HEK293 (cell line): Measurements from ENCODE around the gene ABCB9.

Experiments
- CTCF ChIA-PET: fragments of 350-600 bp; formaldehyde crosslinking; extraction: SDS; loops from one replicate; lab custom pipeline; 2021; ENCODE audit warnings: antibody characterized with exemption; lab: Yijun Ruan, JAX
- POLR2A ChIA-PET: fragments of 300-600 bp; formaldehyde crosslinking; extraction: SDS; loops from one replicate; lab custom pipeline; 2020; ENCODE audit warnings: antibody characterized with exemption, inconsistent platforms; lab: Yijun Ruan, JAX
- H3K27ac ChIP-seq: fragments of 200-500 bp; sonication (Bioruptor generic); 2 replicates; pipeline ENCODE4 v1.5.1; 2014; ENCODE audit warnings: low read depth, low read length, control low read depth, inconsistent platforms; ENCODE audit errors: extremely low read depth
- H3K36me3 ChIP-seq, 2 experiments: fragments of 200-500 bp in 1 of 2; sonication (Bioruptor generic) in 1 of 2; 1 replicate in 1 of 2; 2 replicates in 1 of 2; pipeline ENCODE4 v1.5.1; 2014 to 2017; ENCODE audit warnings: inconsistent platforms in 2 of 2, low read length in 2 of 2; ENCODE audit not compliant: control insufficient read depth in 2 of 2, insufficient read depth in 1 of 2
- H3K4me1 ChIP-seq: fragments of 200-500 bp; sonication (Bioruptor generic); 2 replicates; pipeline ENCODE4 v1.5.1; 2014; ENCODE audit warnings: mild to moderate bottlenecking, low read length, inconsistent platforms; ENCODE audit not compliant: control insufficient read depth, insufficient read depth
- H3K4me3 ChIP-seq: 2 replicates; pipeline ENCODE4 v1.5.1; 2011; ENCODE audit warnings: low read depth, mild to moderate bottlenecking, control low read depth, low read length, moderate library complexity
- H3K9me3 ChIP-seq: fragments of 200-500 bp; sonication (Bioruptor generic); 2 replicates; pipeline ENCODE4 v1.5.1; 2014; ENCODE audit warnings: low read depth, low read length, inconsistent platforms; ENCODE audit not compliant: control insufficient read depth, insufficient read depth
- BCL11A ChIP-seq: fragments of 450-650 bp; formaldehyde crosslinking; IDR thresholded peaks from 2 replicates; pipeline ENCODE4 v1.5.1; 2016; ENCODE audit warnings: low read depth, missing biosample characterization, missing genetic modification characterization
- BCL11B ChIP-seq: fragments of 450-650 bp; formaldehyde crosslinking; IDR thresholded peaks from 2 replicates; pipeline ENCODE4 v1.5.1; 2016; ENCODE audit warnings: low read depth, missing biosample characterization, missing genetic modification characterization
- SALL2 ChIP-seq: fragments of 450-650 bp; formaldehyde crosslinking; IDR thresholded peaks from 2 replicates; pipeline ENCODE4 v1.5.0; 2017; ENCODE audit warnings: missing biosample characterization, mild to moderate bottlenecking, missing genetic modification characterization, borderline replicate concordance
- TRIM28 ChIP-seq: IDR thresholded peaks from 2 replicates; pipeline ENCODE4 v1.6.1; 2011; ENCODE audit warnings: low read length, control low read depth, borderline replicate concordance
- ZBTB48 ChIP-seq: fragments of 450-650 bp; formaldehyde crosslinking; IDR thresholded peaks from 2 replicates; pipeline ENCODE4 v1.5.1; 2016; ENCODE audit warnings: missing biosample characterization, missing genetic modification characterization
- ZBTB7A ChIP-seq: fragments of 450-650 bp; formaldehyde crosslinking; IDR thresholded peaks from 2 replicates; pipeline ENCODE4 v1.5.1; 2016; ENCODE audit warnings: low read depth, missing biosample characterization, missing genetic modification characterization
- ZFP69B ChIP-seq: fragments of 450-650 bp; formaldehyde crosslinking; IDR thresholded peaks from 2 replicates; pipeline ENCODE4 v1.5.1; 2016; ENCODE audit warnings: missing biosample characterization, missing genetic modification characterization
- ZNF146 ChIP-seq: fragments of 450-650 bp; formaldehyde crosslinking; IDR thresholded peaks from 2 replicates; pipeline ENCODE4 v1.5.1; 2016; ENCODE audit warnings: missing biosample characterization, missing genetic modification characterization
- ZNF2 ChIP-seq: fragments of 450-650 bp; formaldehyde crosslinking; IDR thresholded peaks from 2 replicates; pipeline ENCODE4 v1.5.1; 2016; ENCODE audit warnings: missing biosample characterization, missing genetic modification characterization
- ZNF223 ChIP-seq: fragments of 450-650 bp; formaldehyde crosslinking; IDR thresholded peaks from 2 replicates; pipeline ENCODE4 v1.5.1; 2016; ENCODE audit warnings: missing biosample characterization, missing genetic modification characterization
- ZNF335 ChIP-seq: fragments of 450-650 bp; formaldehyde crosslinking; conservative IDR thresholded peaks from 2 replicates; pipeline ENCODE4 v1.5.1; 2016; ENCODE audit warnings: missing biosample characterization, missing genetic modification characterization
- ZNF560 ChIP-seq: fragments of 450-650 bp; formaldehyde crosslinking; IDR thresholded peaks from 2 replicates; pipeline ENCODE4 v1.5.1; 2017; ENCODE audit warnings: missing biosample characterization, missing genetic modification characterization, borderline replicate concordance
- ZNF837 ChIP-seq: fragments of 450-650 bp; formaldehyde crosslinking; IDR thresholded peaks from 2 replicates; pipeline ENCODE4 v1.5.1; 2016; ENCODE audit warnings: missing biosample characterization, missing genetic modification characterization
- TF ChIP-seq, protein P1 (sequence below): fragments of 450-650 bp; formaldehyde crosslinking; IDR thresholded peaks from 2 replicates; pipeline ENCODE4 v1.5.1; 2016; ENCODE audit warnings: missing biosample characterization, missing genetic modification characterization, borderline replicate concordance
- TF ChIP-seq, protein P2 (sequence below): fragments of 450-650 bp; formaldehyde crosslinking; IDR thresholded peaks from 2 replicates; pipeline ENCODE4 v1.5.1; 2017; ENCODE audit warnings: missing biosample characterization, mild to moderate bottlenecking, missing genetic modification characterization, moderate library complexity
- TF ChIP-seq, protein P3 (sequence below): fragments of 450-650 bp; formaldehyde crosslinking; IDR thresholded peaks from 2 replicates; pipeline ENCODE4 v1.5.1; 2016; ENCODE audit warnings: missing biosample characterization, missing genetic modification characterization
- TF ChIP-seq, protein P4 (sequence below): IDR thresholded peaks from 2 replicates; pipeline ENCODE4 v1.6.1; 2011; ENCODE audit warnings: mild to moderate bottlenecking, low read depth, low read length, borderline replicate concordance
- TF ChIP-seq, protein P5 (sequence below): fragments of 450-650 bp; formaldehyde crosslinking; IDR thresholded peaks from 2 replicates; pipeline ENCODE4 v1.5.1; 2017; ENCODE audit warnings: missing biosample characterization, missing genetic modification characterization

ABCB9 gene

DNA sequence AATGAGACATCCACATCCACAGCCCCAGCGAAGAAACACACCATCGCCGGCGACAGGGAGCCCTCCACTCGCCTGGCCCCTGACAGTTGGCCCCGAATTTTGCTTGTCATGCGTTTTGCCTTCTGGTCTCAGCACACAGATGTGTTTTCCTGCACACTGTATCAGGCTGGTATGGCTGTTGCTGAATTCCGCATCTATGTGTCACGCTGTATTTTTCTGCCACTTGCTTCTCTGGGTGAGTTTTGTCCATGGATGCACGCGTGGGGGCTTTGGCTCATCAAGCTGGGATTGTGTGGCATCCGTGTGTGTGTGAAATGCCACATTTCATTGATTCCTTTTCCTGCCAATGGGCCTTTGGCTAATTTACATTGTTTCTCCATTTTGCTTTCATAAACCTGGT lies 40.7 kb upstream of the ABCB9 start (continued):
- TF ChIP-seq ZNF837, result no peak
- TF ChIP-seq, protein P1, sequence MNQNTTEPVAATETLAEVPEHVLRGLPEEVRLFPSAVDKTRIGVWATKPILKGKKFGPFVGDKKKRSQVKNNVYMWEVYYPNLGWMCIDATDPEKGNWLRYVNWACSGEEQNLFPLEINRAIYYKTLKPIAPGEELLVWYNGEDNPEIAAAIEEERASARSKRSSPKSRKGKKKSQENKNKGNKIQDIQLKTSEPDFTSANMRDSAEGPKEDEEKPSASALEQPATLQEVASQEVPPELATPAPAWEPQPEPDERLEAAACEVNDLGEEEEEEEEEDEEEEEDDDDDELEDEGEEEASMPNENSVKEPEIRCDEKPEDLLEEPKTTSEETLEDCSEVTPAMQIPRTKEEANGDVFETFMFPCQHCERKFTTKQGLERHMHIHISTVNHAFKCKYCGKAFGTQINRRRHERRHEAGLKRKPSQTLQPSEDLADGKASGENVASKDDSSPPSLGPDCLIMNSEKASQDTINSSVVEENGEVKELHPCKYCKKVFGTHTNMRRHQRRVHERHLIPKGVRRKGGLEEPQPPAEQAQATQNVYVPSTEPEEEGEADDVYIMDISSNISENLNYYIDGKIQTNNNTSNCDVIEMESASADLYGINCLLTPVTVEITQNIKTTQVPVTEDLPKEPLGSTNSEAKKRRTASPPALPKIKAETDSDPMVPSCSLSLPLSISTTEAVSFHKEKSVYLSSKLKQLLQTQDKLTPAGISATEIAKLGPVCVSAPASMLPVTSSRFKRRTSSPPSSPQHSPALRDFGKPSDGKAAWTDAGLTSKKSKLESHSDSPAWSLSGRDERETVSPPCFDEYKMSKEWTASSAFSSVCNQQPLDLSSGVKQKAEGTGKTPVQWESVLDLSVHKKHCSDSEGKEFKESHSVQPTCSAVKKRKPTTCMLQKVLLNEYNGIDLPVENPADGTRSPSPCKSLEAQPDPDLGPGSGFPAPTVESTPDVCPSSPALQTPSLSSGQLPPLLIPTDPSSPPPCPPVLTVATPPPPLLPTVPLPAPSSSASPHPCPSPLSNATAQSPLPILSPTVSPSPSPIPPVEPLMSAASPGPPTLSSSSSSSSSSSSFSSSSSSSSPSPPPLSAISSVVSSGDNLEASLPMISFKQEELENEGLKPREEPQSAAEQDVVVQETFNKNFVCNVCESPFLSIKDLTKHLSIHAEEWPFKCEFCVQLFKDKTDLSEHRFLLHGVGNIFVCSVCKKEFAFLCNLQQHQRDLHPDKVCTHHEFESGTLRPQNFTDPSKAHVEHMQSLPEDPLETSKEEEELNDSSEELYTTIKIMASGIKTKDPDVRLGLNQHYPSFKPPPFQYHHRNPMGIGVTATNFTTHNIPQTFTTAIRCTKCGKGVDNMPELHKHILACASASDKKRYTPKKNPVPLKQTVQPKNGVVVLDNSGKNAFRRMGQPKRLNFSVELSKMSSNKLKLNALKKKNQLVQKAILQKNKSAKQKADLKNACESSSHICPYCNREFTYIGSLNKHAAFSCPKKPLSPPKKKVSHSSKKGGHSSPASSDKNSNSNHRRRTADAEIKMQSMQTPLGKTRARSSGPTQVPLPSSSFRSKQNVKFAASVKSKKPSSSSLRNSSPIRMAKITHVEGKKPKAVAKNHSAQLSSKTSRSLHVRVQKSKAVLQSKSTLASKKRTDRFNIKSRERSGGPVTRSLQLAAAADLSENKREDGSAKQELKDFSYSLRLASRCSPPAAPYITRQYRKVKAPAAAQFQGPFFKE, result no peak

DNA sequence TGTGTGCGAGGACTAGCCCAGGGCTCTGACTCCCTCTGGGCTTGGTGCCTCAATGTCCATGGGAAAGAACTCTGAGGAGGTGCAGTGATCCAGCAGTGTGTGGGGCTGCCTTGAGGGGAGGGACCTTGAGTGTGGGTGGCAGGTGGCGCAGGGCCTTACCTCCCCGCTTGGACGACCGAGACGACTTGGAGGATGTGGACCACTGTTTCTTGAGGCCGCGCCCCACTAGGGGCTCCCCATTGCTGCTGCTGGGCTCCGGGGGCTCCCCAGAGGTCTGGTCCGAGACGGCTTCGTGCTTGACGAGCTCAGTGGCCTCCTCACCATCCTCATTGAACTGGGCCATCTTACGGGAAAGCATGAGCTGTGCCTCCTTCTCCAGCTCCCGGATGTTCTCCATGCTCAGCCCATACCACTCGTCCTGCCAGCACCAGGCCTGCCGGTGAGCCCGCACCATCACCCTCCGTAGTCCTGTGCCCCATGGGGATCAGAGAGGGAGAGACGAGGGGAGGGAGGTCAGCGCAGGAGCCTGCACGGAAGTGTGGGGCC lies 38.9 kb upstream of the ABCB9 start:
- TF ChIP-seq ZNF2 (tag by site-specific recombination), result no peak
- Histone ChIP-seq H3K4me3 (no peak overlapping the region), H3K4me1 (no peaks in the 10 kb centered on the region), H3K27ac (no peak overlapping the region), H3K36me3 (no peaks in the 10 kb centered on the region), H3K9me3 (no peaks in the 10 kb centered on the region)
- POLR2A ChIA-PET, result no interaction called here
- CTCF ChIA-PET, result interaction anchor here (0.6 kb wide), 2 partner anchors 212 to 598 kb away, joined by 3 to 5 read pairs; no protein-coding TSS in a partner anchor

DNA sequence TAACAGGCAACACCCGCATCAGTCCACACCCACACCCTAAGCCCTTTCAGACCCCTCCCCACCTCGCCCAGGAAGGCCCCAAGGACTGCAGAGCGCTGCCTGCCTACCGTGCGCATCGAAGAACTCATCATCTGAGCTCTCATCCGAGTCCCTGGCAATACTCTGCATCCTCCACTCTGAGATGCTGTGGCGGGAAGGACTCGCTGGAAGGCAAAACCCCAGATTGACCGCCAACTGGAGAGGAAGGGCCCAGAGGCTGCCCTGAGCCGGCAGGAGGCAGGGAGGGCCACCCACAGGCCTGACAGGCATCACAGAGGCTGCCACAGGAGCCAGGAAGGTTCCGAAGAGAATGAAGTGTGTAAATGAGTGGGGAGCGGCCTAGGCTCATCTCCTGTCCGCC lies 38.0 kb upstream of the ABCB9 start:
- no peak overlapping the region for H3K4me3 ChIP-seq
- ChIA-PET POLR2A (no interaction called here), CTCF (no interaction called here)
- H3K27ac ChIP-seq, result no peak overlapping the region
- H3K9me3 ChIP-seq, result no peaks in the 10 kb centered on the region
- no peaks in the 10 kb centered on the region for H3K4me1 ChIP-seq
- H3K36me3 ChIP-seq, result no peaks in the 10 kb centered on the region
- TF ChIP-seq ZNF335, result 0 out of 2 replicates have a peak, but pooled peaks have one; percentile 18
- TF ChIP-seq TRIM28, result no peak
- TF ChIP-seq ZNF560 (tag by site-specific recombination), result no peak
- TF ChIP-seq, protein P2, sequence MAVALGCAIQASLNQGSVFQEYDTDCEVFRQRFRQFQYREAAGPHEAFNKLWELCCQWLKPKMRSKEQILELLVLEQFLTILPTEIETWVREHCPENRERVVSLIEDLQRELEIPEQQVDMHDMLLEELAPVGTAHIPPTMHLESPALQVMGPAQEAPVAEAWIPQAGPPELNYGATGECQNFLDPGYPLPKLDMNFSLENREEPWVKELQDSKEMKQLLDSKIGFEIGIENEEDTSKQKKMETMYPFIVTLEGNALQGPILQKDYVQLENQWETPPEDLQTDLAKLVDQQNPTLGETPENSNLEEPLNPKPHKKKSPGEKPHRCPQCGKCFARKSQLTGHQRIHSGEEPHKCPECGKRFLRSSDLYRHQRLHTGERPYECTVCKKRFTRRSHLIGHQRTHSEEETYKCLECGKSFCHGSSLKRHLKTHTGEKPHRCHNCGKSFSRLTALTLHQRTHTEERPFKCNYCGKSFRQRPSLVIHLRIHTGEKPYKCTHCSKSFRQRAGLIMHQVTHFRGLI (tag by site-specific recombination), result no peak
- TF ChIP-seq ZNF223, result no peak
- no peak for TF ChIP-seq ZBTB7A (tag by site-specific recombination)
- no peak for TF ChIP-seq ZNF146
- no peak for TF ChIP-seq ZBTB48 (tag by site-specific recombination)
- TF ChIP-seq, all 188 proteins: peak for 1

DNA sequence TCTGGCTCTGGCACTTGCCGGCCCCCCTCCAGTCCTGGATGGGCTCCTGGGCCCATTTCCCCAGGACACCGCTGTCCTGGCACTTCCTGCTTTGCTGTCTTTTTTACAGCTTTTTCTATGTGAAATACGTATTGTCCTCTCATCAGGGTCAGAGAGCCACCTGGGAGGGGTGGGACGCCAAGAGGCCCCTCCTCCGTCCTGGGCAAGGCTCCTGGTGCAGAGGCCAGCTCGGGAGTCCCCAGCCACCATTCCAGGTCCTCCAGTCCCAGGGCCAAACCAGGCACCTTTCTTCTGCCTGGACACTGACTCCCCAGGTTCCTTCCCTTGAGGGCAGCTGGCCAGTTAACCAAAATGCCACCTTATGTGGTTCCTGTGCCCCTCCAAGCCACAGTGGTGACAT lies 37.0 kb upstream of the ABCB9 start:
- ChIA-PET CTCF (interaction anchor here (1.2 kb wide), 1 partner anchor 147 kb away, joined by 3 read pairs; the partner anchor contains the start of gene PITPNM2), POLR2A (no interaction called here)
- H3K4me1 ChIP-seq, result no peaks in the 10 kb centered on the region
- H3K4me3 ChIP-seq, result no peak overlapping the region
- no peaks in the 10 kb centered on the region for H3K9me3 ChIP-seq
- H3K36me3 ChIP-seq, result no peaks in the 10 kb centered on the region
- no peak overlapping the region for H3K27ac ChIP-seq
- TF ChIP-seq, protein P3, sequence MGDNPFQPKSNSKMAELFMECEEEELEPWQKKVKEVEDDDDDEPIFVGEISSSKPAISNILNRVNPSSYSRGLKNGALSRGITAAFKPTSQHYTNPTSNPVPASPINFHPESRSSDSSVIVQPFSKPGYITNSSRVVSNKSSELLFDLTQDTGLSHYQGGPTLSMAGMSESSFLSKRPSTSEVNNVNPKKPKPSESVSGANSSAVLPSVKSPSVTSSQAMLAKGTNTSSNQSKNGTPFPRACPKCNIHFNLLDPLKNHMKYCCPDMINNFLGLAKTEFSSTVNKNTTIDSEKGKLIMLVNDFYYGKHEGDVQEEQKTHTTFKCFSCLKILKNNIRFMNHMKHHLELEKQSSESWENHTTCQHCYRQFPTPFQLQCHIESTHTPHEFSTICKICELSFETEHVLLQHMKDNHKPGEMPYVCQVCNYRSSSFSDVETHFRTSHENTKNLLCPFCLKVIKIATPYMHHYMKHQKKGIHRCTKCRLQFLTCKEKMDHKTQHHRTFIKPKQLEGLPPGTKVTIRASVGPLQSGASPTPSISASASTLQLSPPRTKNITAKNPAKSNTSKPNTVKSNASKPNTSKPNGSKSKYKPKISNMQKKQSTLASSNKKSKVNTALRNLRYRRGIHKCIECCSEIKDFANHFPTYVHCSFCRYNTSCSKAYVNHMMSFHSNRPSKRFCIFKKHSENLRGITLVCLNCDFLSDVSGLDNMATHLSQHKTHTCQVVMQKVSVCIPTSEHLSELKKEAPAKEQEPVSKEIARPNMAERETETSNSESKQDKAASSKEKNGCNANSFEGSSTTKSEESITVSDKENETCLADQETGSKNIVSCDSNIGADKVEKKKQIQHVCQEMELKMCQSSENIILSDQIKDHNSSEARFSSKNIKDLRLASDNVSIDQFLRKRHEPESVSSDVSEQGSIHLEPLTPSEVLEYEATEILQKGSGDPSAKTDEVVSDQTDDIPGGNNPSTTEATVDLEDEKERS (tag by site-specific recombination), result no peak
- TF ChIP-seq, protein P4, sequence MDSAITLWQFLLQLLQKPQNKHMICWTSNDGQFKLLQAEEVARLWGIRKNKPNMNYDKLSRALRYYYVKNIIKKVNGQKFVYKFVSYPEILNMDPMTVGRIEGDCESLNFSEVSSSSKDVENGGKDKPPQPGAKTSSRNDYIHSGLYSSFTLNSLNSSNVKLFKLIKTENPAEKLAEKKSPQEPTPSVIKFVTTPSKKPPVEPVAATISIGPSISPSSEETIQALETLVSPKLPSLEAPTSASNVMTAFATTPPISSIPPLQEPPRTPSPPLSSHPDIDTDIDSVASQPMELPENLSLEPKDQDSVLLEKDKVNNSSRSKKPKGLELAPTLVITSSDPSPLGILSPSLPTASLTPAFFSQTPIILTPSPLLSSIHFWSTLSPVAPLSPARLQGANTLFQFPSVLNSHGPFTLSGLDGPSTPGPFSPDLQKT, result no peak
- TF ChIP-seq, protein P5, sequence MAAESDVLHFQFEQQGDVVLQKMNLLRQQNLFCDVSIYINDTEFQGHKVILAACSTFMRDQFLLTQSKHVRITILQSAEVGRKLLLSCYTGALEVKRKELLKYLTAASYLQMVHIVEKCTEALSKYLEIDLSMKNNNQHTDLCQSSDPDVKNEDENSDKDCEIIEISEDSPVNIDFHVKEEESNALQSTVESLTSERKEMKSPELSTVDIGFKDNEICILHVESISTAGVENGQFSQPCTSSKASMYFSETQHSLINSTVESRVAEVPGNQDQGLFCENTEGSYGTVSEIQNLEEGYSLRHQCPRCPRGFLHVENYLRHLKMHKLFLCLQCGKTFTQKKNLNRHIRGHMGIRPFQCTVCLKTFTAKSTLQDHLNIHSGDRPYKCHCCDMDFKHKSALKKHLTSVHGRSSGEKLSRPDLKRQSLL (tag by site-specific recombination), result no peak
- TF ChIP-seq BCL11A (tag by site-specific recombination) (no peak), SALL2 (tag by site-specific recombination) (no peak), BCL11B (no peak), ZFP69B (no peak)
